Measurements from ENCODE around the gene AMN. TPM values are rescaled to one million over a fixed set of nuclear protein-coding genes. Genes with fewer than 3 reads are reported as not detected.

AMN gene
- total RNA-seq, 3 donors from 2014 or later: 128 to 486 (median 198) TPM

DNA sequence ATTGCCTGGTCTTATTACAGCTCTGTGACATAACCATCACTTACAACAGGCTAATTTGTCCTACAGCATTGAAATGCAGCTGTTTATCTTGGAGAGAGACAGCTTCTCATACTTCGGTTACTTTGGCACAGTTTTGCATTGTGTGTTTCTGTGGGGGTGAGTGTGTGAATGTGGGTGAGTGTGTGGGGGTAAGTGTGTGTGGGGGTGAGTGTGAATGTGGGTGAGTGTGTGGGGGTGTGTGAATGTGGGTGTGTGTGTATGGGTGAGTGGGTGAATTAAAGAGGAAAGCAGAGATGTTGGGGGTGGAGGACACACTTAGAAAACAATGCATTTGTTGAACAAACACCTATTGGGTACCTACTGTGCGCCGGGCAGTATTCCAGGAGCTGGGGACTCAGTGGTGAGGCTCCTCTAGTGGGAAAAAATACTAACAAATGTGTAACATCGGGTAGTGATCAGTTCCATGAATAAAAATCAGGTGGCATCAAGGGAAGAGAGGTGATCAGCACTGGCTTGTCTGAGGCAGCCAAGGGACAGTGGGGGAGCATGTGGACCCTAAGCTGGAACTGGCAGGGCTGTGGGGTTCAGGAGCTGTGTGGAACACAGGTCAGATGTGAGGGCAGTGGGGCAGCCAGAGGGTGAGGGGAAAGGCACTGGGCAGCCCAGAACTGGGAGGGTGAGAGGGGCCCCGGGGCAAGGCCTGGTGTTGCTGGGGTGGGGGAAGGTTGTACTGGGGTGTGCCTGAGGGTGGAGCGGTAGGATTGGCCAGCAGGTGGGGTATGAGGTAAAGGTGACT is 44.1 kb upstream of the AMN start:
- Histone ChIP-seq H3K9me3 (no peaks in the 10 kb centered on the region), H3K4me3 (no peak overlapping the region), H3K36me3 (ENCODE audit: low read depth) (no peaks in the 10 kb centered on the region), H3K4me1 (ENCODE audit: low read depth) (peaks cover 10% of the 10 kb centered on the region)
- ATAC-seq: peak; percentile 61
- peak; percentile 54 to 63 (median 62) for DNase-seq
- intact Hi-C loops (cut with DNase I, micrococcal nuclease): no loop called here
- TF ChIP-seq, protein P1, sequence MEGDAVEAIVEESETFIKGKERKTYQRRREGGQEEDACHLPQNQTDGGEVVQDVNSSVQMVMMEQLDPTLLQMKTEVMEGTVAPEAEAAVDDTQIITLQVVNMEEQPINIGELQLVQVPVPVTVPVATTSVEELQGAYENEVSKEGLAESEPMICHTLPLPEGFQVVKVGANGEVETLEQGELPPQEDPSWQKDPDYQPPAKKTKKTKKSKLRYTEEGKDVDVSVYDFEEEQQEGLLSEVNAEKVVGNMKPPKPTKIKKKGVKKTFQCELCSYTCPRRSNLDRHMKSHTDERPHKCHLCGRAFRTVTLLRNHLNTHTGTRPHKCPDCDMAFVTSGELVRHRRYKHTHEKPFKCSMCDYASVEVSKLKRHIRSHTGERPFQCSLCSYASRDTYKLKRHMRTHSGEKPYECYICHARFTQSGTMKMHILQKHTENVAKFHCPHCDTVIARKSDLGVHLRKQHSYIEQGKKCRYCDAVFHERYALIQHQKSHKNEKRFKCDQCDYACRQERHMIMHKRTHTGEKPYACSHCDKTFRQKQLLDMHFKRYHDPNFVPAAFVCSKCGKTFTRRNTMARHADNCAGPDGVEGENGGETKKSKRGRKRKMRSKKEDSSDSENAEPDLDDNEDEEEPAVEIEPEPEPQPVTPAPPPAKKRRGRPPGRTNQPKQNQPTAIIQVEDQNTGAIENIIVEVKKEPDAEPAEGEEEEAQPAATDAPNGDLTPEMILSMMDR (IDR thresholded peaks at IDR 0.05): no peak

DNA sequence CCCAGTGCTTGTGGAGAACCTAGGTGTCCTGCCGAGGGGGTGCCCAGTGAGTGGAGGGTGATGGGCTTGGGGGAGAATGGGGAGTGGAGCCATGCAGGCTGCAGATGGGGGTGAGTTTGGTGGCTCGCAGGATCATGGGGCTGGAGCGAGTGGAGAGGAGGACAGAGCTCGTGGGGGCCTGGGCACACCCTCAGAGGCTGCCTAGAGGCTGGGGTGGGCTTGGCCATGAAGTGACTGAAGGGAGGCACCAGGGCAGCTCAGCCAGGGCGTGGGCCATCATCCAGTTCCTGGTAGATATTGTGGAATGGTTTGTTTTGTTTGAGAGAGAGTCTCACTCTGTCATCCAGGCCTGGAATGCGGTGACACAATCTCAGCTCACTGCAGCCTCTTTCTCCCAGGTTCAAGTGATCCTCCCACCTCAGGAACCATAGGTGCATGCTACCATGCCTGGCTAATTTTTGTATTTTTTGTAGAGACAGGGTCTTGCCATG is 43.4 kb upstream of the AMN start:
- TF ChIP-seq, protein P1 (IDR thresholded peaks at IDR 0.05): no peak
- intact Hi-C loops (cut with DNase I, micrococcal nuclease): no loop called here
- Histone ChIP-seq H3K36me3 (ENCODE audit: low read depth) (no peaks in the 10 kb centered on the region), H3K9me3 (no peaks in the 10 kb centered on the region), H3K4me3 (no peak overlapping the region), H3K4me1 (ENCODE audit: low read depth) (peaks cover 4% of the 10 kb centered on the region)
- DNase-seq (peak; percentile 67 to 68 (median 68)), ATAC-seq (peak; percentile 89)

GRCh38 chr14:102882226-102882906 is 40.1 kb upstream of the AMN start:
- DNase-seq: no peak
- no peaks in the 10 kb centered on the region for H3K36me3 ChIP-seq (ENCODE audit: low read depth)
- no peaks in the 10 kb centered on the region for H3K4me1 ChIP-seq (ENCODE audit: low read depth)
- intact Hi-C loops (cut with DNase I, micrococcal nuclease): no loop called here
- no peak overlapping the region for H3K4me3 ChIP-seq
- no peaks in the 10 kb centered on the region for H3K9me3 ChIP-seq
- ATAC-seq: no peak
- TF ChIP-seq, protein P1 (IDR thresholded peaks at IDR 0.05): no peak

- TF ChIP-seq, protein P1 (IDR thresholded peaks at IDR 0.05): no peak
These were observed 39.3 kb upstream of the AMN start for GRCh38 chr14:102883089-102883541.

GRCh38 chr14:102883554-102883953 is 38.9 kb upstream of the AMN start:
- H3K9me3 ChIP-seq: no peaks in the 10 kb centered on the region
- no peaks in the 10 kb centered on the region for H3K36me3 ChIP-seq (ENCODE audit: low read depth)
- intact Hi-C loops (cut with DNase I, micrococcal nuclease): no loop called here
- H3K4me1 ChIP-seq (ENCODE audit: low read depth): no peaks in the 10 kb centered on the region
- no peak overlapping the region for H3K4me3 ChIP-seq
- TF ChIP-seq, protein P1 (IDR thresholded peaks at IDR 0.05): no peak
- no peak for ATAC-seq
- no peak for DNase-seq

More at GRCh38 chr14:102883089-102883541, 39.3 kb upstream of the AMN start:
- intact Hi-C loops (cut with DNase I, micrococcal nuclease): no loop called here
- Histone ChIP-seq H3K4me1 (ENCODE audit: low read depth) (no peaks in the 10 kb centered on the region), H3K9me3 (no peaks in the 10 kb centered on the region), H3K4me3 (no peak overlapping the region), H3K36me3 (ENCODE audit: low read depth) (no peaks in the 10 kb centered on the region)
- ATAC-seq (peak; percentile 82), DNase-seq (no peak)
